ENCODE data around the gene EXTL1.
A peak's percentile ranks its signal among the peaks of the same experiment; 100 is the strongest.

EXTL1 gene

GRCh38 chr1:25997828-25998761, 23.5 kb upstream of the EXTL1 start, which contains the start of gene PAFAH2:
Gene PAFAH2 (minus strand): TSS chr1:25998063. CDS start chr1:25990816, 7,247 bp downstream.
- DNase-seq, result peak; percentile 98 to 100 (median 100)

GRCh38 chr1:25999041-25999800, 22.4 kb upstream of the EXTL1 start:
- no peak for DNase-seq

GRCh38 chr1:26003262-26003661, 18.3 kb upstream of the EXTL1 start:
- peak in 2 of 3 donors; percentile 33 to 41 for DNase-seq

GRCh38 chr1:26003756-26004155, 17.8 kb upstream of the EXTL1 start:
- no peak for DNase-seq

- no peak for DNase-seq
These were observed 16.0 kb upstream of the EXTL1 start for GRCh38 chr1:26005434-26006105.

- no peak for DNase-seq
These were observed 14.9 kb upstream of the EXTL1 start for GRCh38 chr1:26006710-26007109.

- no peak for DNase-seq
These were observed 11.7 kb upstream of the EXTL1 start for GRCh38 chr1:26009796-26010447.

GRCh38 chr1:26010825-26011224, 10.8 kb upstream of the EXTL1 start:
- DNase-seq, result no peak

GRCh38 chr1:26012864-26013263, 8.7 kb upstream of the EXTL1 start:
- no peak for DNase-seq

- no peak for DNase-seq
These were observed 7.4 kb upstream of the EXTL1 start for GRCh38 chr1:26014179-26014578.

GRCh38 chr1:26015358-26015757, 6.2 kb upstream of the EXTL1 start:
- peak; percentile 92 to 96 (median 94) for DNase-seq

- peak in 2 of 3 donors; percentile 44 to 57 for DNase-seq
These were observed 5.2 kb upstream of the EXTL1 start for GRCh38 chr1:26016258-26016952.

- DNase-seq, result peak in 2 of 3 donors; percentile 30 to 48
These were observed 4.5 kb upstream of the EXTL1 start for GRCh38 chr1:26016953-26017545.

- DNase-seq, result no peak
These were observed 4.0 kb upstream of the EXTL1 start for GRCh38 chr1:26017606-26018005.

- no peak for DNase-seq
These were observed 1.8 kb upstream of the EXTL1 start for GRCh38 chr1:26019641-26020315.

- DNase-seq, result peak in 1 of 3 donors; percentile 38
These were observed 1.2 kb upstream of the EXTL1 start for GRCh38 chr1:26020330-26020768.

GRCh38 chr1:26020941-26021646, 481 bp upstream of the EXTL1 start:
- peak in 2 of 3 donors; percentile 28 to 34 for DNase-seq

GRCh38 chr1:26022404-26022779, 817 bp downstream of the EXTL1 start:
- DNase-seq, result peak in 1 of 3 donors; percentile 32

- DNase-seq, result no peak
These were observed 1.4 kb downstream of the EXTL1 start for GRCh38 chr1:26023009-26023408.

- no peak for DNase-seq
These were observed 2.3 kb downstream of the EXTL1 start for GRCh38 chr1:26023826-26024225.

Measured in suppressor macrophage treated with lipopolysaccharide for 1 hour (primary cell).